Stimulated activated CD4-positive, alpha-beta T cell treated with anti-CD3 and anti-CD28 coated beads, Interleukin-1b, Interleukin-23, amount 100 ng/mL, for 4 hours (primary cell): Measurements from ENCODE around the gene NR1H2.
A peak's percentile ranks its signal among the peaks of the same experiment; 100 is the strongest.

ENCODE experiments used
- DNase-seq, 2 donors: peaks; one replicate each; pipeline ENCODE4 v3.0.0-alpha.2; 2020; ENCODE audit warnings: low read depth in 2 of 2

Gene NR1H2

DNA sequence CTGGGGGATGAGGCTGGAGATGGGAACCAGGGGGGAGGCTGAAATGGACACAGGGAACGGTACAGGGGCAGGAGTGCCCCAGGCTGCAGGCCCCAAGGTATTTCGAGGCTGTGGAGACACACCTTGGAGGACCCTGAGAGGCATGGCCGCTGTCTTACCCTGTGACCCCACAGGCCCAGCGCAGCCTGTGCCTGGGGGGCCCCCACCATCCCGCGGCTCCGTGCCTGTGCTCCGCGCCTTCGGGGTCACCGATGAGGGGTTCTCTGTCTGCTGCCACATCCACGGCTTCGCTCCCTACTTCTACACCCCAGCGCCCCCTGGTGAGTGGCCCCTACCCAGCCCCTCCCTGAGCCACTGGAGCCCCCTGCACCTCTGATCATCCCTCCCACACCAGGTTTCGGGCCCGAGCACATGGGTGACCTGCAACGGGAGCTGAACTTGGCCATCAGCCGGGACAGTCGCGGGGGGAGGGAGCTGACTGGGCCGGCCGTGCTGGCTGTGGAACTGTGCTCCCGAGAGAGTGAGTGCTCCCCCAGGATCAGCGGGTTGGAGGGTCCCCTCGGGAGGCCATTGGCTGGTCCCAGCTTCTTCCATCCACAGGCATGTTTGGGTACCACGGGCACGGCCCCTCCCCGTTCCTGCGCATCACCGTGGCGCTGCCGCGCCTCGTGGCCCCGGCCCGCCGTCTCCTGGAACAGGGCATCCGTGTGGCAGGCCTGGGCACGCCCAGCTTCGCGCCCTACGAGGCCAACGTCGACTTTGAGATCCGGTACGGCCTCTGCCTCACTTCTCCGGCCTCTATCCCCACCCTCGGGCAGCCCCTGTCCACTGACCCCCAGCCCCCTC, 25.6 kb downstream of the NR1H2 start:
- no peak for DNase-seq

DNA sequence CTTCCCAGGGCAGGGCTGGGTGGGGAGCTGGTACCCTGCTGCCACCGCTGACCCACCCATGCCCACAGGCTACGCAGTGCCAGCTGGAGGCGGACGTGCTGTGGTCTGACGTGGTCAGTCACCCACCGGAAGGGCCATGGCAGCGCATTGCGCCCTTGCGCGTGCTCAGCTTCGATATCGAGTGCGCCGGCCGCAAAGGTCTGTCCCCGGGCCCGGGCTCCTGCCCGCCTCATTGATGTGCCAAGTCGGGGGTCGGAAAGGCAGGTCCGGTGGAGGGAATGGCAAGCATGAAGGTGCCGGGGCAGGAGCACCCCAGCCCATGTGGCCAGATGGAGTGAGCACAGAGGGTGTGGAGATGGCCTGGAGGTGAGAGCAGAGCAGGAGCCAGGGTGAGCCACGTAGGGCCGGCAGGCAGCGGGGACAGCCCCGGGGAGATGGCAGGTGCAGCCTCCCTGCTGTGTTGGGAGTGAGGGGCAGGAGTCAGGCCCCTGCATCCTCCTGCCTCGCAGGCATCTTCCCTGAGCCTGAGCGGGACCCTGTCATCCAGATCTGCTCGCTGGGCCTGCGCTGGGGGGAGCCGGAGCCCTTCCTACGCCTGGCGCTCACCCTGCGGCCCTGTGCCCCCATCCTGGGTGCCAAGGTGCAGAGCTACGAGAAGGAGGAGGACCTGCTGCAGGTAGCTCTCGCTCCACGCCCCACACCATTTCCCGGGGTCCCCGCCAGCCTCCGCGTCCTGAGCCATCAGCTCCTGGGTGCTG, 26.5 kb downstream of the NR1H2 start:
- no peak for DNase-seq

DNA sequence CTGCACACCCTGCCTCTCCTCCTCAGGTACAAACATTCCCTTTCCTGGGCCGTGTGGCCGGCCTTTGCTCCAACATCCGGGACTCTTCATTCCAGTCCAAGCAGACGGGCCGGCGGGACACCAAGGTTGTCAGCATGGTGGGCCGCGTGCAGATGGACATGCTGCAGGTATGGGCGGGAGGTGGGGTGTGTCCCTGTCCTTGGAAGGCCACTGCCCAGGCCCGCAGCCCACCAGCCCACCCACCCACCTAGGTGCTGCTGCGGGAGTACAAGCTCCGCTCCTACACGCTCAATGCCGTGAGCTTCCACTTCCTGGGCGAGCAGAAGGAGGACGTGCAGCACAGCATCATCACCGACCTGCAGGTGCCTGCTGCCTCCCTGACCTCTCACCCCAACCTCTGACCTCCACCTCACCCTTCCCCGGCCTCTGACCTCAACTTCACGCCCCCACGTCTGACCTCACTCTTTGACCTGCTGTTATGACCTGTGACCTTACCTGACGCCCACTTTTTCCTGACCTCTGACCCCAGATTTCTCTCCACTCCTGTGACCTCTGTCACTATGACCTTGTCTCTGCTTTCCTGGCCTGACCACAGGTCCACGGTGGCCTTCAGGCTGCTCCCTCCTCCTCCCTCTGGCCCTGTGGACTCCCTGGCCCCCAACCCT, 30.0 kb downstream of the NR1H2 start:
- DNase-seq = no peak

DNA sequence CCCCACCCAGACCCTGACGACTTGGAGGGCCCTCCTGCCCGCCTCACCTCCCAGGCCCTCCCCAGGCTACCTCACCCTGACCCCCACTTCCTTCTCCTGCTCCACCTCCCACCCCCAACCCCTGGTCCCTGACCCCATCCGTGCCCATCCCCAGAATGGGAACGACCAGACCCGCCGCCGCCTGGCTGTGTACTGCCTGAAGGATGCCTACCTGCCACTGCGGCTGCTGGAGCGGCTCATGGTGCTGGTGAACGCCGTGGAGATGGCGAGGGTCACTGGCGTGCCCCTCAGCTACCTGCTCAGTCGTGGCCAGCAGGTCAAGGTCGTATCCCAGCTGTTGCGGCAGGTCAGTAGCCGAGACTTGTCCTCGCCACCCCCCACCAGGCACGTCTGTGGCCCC, 30.6 kb downstream of the NR1H2 start:
- no peak for DNase-seq

DNA sequence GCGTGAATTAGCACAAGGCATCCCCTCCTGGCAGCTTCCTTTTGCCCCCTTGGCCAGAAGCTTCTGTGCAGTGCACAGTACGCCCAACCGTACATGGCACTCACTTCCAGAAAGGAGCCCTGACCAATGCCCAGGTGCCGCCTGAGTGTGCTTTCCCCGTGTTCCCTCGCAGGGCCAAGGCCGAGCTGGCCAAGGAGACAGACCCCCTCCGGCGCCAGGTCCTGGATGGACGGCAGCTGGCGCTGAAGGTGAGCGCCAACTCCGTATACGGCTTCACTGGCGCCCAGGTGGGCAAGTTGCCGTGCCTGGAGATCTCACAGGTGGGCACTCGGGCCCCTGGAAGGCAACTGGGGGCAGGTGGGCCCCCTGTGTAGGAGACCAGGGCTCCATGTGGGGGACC, 33.1 kb downstream of the NR1H2 start:
- DNase-seq = no peak

DNA sequence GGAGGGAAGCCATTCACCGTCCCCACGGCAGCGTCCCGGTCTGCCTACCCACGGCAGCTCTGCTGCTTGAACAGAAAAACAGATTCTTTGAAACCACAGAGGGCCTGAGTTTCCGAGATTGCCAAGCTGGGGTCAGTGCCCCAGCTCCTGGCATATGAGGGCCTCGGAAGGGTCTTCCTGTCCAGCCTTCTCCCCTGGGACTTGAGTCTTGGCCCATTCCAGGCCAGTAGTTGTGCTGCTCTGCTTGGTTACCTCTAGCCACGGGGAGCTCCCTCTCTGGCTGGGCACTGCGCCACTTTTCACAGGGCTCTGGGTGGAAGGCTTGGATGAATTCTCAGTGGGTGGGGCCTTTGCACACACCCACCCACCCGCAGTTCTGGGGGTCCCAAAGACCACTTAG, 33.9 kb downstream of the NR1H2 start:
- no peak for DNase-seq

DNA sequence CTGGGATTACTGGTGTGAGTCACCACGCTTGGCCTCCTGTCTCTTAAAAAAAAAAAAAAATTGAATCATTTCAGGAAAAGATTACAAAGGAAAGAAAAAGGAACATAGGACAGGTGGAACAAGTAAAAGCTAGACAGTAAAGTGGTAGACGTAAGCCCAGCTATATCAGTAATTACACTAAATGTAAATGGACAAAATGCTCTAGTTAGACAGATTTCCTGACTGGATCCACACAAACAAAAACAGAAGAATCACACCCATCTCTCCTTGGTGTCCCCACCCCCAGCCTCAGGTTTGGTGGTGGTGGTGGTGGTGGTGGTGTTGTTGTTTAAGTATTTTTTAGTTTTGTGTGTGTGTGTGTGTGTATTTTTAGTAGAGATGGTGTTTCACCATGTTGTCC, 36.2 kb downstream of the NR1H2 start:
- no peak for DNase-seq

DNA sequence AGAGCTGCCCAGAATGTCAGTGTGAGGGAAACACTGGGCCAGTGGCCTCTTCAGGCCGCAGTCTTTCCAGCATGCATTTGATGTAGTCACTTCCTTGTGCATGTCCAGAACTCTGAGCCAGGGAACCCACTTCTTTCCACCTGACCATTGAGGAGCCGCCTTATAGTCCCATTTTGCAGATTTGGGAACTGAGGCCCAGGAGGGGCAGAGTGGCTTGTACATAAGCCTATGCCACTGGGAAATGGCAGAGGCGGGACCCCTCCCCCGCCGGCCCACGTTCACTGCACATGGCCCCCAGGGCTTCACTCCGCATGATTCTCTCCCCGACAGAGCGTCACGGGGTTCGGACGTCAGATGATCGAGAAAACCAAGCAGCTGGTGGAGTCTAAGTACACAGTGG, 36.8 kb downstream of the NR1H2 start:
- DNase-seq = no peak

DNA sequence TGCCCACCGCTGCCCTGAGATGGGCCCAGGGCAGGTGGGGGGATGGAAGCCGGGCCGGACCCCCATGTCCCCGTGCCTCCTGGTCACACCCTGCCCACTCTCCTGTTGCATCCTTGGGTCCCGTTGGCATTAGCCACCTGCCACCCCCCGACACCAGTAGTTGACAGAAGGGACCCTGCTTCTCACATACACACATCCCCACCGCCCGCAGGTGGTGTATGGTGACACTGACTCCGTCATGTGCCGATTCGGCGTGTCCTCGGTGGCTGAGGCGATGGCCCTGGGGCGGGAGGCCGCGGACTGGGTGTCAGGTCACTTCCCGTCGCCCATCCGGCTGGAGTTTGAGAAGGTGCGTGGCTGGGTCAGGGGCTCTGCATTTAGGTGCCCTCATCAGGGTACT, 37.3 kb downstream of the NR1H2 start:
- no peak for DNase-seq

DNA sequence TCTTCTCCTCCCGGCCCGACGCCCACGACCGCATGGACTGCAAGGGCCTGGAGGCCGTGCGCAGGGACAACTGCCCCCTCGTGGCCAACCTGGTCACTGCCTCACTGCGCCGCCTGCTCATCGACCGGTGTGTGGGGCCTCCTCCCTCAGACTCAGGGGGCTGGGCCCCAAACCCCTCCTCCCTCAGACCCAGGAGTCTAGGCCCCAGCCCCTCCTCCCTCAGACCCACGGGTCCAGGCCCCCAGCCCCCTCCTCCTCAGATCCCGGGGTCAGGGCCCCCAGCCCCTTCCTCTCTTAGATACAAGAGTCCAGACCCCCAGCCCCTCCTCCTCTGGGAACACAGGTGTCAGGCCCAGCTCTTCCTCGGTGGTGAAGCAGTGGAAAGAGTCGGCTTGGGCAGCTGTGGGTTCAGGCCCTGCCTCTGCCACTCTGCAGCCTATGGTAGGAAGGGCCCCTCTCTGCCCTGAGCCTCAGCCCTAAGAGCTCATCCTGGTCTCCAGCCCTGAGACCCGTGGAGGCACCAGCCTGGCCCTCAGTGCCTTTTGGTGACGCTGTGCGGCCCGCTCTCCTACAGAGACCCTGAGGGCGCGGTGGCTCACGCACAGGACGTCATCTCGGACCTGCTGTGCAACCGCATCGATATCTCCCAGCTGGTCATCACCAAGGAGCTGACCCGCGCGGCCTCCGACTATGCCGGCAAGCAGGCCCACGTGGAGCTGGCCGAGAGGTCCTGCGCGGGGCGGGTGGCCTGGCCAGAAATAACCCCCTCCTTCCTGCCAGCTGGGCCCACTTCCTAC, 38.8 kb downstream of the NR1H2 start:
- peak; percentile 71 to 72 for DNase-seq

DNA sequence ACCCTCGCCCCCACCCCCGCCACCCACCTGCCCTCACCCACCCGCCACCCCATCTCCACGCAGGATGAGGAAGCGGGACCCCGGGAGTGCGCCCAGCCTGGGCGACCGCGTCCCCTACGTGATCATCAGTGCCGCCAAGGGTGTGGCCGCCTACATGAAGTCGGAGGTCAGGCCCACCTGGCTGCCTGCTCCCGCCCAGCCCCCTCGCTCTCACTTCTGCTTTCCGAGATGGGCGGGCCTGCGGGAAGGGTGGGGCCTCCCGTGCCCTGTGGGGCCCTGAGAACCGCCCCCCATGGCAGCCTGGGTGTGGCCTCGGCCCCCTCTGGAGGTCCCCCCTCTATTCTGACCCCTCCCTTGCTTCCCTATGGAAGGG, 39.4 kb downstream of the NR1H2 start:
- DNase-seq = no peak

DNA sequence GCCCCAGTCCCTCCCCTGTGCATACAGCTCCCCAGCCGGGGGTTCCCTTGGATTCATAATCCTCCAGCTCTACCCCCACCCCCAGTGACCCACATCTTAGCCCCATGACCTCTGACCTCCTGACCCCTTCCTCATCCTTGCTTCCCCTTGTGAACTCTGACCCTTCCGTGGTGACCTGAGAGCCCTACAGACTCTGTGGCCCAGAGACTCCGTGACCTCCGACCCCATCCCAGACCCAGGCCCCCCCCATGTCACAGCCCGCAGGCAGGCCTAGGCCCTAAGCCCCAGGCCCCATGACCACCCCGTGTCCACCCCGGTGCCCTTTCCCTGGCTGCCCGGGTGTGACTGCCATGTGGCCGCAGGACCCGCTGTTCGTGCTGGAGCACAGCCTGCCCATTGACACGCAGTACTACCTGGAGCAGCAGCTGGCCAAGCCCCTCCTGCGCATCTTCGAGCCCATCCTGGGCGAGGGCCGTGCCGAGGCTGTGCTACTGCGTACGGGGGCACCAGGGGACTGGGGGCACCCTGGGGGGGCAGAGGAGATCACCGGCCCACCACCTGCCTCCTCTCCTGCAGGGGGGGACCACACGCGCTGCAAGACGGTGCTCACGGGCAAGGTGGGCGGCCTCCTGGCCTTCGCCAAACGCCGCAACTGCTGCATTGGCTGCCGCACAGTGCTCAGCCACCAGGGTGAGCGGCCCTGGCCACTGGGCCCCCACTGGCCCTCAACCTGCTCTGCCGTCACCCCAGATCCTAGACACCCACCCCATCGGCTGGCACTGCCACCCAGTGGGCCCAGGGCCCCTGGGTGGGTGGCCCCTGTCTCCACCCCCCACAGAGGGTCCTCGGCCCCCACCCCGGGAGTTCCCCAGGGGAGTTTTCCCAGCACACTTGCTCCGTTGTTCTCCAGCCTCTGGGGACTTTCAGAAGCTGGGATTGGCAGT, 40.0 kb downstream of the NR1H2 start:
- no peak for DNase-seq

DNA sequence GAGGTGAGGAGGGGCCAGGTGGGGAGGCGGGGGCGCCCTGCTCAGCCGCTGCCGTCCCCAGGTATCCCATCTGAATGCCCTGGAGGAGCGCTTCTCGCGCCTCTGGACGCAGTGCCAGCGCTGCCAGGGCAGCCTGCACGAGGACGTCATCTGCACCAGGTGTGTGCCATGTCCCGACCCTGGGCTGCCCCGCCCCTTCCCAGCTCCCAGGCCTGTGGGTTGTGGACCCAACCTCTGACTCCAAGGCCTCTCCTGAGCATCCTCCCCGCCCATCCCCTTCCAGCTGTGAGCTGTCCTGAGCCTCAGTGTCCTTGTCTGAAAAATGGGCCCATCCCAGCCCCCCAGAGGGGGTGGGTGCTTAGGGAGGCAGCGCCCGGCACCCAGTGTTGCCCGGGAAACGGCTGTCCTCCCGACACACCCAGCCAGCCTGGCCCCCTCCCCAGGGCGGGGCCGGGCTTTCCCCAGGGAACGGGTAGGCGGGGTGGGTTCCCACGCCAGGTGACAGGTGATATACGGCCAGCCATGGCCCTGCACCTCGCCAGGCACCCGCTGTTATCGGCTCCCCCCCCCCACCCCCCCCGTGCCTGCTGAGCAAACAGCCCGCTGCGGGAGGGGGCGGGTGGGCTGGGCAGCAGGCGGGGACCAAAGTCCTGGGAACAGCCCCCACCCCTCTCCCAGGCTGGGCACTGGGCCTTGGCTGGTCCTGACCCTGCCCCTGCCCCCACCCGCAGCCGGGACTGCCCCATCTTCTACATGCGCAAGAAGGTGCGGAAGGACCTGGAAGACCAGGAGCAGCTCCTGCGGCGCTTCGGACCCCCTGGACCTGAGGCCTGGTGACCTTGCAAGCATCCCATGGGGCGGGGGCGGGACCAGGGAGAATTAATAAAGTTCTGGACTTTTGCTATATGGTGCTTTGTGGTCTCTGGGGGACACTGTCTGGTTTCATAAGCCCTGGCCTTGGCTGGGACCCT, 41.1 kb downstream of the NR1H2 start:
- no peak for DNase-seq

DNA sequence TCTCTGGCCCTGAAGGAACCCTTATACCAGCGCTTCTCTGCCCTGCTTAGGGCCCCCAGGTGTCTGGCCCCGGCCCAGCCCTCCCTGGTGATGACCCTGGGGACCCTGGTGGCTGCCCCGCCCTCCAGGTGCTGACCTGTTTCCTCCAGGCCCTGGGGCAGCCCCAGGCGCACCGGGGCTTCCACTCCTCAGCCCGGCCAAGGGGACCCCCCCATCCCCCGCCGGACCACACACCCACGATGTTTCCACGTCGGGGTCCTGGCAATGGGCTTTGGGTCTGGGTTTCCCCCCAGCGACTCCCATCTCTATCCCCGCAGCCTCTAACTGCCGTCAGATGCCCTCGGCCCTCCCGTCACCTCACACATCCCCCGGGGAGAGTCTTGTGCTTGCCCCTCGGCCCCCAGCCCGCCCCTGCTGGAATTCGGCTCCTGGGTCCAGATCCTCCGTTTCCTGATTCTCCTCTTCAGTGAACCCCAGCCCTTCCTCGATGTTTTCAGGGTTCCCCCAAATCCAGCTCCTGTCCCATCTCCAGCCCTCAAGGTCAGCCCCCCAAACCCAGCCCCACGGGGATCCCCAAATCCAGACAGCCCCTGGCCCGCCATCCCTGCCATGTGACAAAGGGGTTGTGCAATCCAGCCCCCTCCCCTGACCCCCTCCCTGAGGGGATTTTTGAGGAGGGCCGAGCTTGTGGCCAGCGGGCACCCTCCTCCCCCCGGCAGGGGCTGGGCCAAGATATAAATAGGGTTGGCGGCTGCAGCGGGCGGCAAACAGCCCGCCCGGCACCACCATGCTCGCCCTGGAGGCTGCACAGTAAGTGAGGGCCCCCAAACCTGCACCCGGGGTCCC, 42.1 kb downstream of the NR1H2 start, which contains the start of gene SPIB:
Gene SPIB, plus strand, starts transcription at position 763 of the 846 bp plus-strand sequence. Its CDS starts 25 bp downstream, at position 788.
- no peak for DNase-seq

DNA sequence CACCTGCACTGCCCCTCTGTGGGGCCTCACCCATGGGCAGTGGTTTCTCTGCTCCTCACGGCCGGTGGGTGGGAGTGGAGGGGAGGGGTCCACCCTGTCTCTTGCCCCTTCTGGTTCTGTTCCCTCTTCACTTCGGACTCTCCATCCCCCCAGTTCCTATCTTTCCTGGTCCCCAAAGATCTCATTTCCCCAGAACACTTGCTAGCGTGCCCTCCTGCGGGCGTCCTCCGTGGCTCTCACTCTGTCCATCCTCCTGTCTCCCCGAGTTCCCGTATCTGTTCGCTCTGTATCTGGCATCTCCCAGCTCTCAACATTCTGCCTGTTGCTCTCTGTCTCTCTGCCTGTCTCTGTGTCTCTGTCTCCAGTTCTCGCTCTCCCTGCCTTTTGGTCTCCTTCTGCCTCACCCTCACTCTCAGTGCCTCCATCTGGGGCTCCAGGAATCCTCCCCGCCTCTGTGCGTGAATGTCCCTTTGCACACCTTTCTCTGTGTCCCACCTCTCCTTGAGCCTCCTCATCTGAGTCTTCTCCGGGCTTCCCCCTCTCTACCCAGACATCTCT, 42.8 kb downstream of the NR1H2 start:
- no peak for DNase-seq

DNA sequence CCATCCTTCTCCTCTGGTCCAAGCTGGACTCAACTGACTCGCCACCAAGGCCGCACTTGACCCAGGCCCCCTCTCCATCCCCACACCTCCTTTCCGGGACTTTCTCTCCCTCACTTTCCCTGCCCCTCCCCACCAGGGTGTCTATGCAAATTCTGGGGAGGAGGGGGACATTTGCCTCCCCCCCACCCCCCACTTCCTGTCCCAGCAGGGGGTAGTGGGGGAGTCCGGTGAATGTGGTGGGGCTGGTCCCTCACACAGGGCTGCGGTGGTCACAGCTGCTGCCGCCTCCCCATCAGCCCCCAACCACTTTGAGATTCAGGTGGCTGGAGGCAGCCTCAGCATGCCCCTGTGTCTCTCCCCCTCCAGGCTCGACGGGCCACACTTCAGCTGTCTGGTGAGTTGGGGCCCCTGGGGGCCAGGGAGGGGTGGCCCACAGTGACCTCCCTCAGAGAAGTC, 43.4 kb downstream of the NR1H2 start:
- DNase-seq = no peak

DNA sequence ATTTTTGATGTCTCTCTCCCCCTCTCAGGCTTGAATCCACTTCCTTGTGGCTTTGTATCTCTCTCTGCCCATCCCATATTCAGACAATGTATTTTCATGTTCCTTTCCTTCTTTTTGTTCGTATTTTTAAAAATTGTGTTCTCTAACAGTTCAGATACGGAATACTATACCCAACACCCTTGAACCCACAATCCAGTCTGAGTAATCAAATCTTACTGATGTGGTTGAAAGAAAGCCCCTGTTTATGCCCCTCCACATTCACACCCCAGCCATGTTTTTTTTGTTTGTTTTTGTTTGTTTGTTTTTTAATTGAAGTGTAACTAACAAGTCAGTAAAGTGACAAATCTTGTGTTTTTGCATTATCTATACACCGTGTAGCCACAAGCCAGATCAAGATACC, 43.9 kb downstream of the NR1H2 start:
- no peak for DNase-seq

DNA sequence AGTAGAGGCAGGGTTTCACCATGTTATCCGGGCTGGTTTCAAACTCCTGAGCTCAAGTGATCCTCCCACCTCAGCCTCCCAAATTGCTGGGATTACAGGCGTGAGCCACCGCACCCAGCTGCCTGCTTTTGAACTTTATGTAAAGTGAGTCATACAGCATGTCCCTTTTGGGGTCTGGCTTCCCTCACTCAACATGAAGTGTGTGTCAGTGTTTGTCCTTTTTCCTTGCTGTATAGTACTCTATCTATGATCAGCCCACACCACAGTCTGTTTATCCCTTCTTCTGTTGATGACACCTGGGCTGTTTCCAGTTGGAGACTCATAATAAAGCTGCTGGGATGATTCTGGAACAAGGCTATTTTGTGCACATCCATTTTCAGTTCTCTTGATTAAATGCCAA, 44.6 kb downstream of the NR1H2 start:
- DNase-seq = no peak
